Liver (tissue), 3 donors: ENCODE measurements around the gene MRPL10.

Experiments
- NR2F2 ChIP-seq: IDR thresholded peaks from 2 replicates; pipeline ENCODE4 v1.6.1; 2016; ENCODE audit warnings: antibody characterized with exemption
- TAF1 ChIP-seq: conservative IDR thresholded peaks from 2 replicates; pipeline ENCODE4 v1.6.1; 2016; ENCODE audit warnings: antibody characterized with exemption, mild to moderate bottlenecking
- YY1 ChIP-seq: IDR thresholded peaks from 2 replicates; pipeline ENCODE4 v1.6.1; 2016; ENCODE audit warnings: antibody characterized with exemption, mild to moderate bottlenecking
- TF ChIP-seq, protein P1 (sequence below): fragments of 150-350 bp; IDR thresholded peaks from 2 replicates; pipeline ENCODE4 v1.5.1; 2017; ENCODE audit warnings: improper control_type of control experiment, low read depth, low read length; ENCODE audit not compliant: missing input control
- TF ChIP-seq, protein P2 (sequence below): IDR thresholded peaks from 2 replicates; pipeline ENCODE4 v1.6.1; 2016; ENCODE audit warnings: antibody characterized with exemption
- donor health status: healthy.
- donor health status: healthy.

DNA sequence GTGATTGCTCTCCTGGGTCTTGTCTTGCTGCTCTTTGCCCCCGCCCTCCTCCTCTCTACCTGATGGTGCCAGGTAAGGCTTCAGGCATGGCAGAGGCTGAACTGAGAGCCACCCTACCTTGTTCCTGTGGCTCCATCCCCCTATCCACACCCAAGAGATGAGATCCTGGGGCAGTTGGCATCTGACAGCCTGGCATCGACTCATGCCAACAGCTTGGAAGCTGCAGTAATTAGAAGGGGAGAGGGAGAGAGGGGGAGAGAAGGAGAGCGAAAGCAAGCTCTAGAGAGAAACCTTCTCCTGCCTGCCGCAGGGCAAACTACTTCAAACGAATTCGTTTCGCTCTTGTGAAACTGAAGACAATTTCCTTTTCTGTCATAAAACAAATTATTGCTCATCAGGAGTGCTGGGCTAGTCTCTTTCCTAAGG lies 33.5 kb upstream of the MRPL10 start:
- TF ChIP-seq, protein P1, sequence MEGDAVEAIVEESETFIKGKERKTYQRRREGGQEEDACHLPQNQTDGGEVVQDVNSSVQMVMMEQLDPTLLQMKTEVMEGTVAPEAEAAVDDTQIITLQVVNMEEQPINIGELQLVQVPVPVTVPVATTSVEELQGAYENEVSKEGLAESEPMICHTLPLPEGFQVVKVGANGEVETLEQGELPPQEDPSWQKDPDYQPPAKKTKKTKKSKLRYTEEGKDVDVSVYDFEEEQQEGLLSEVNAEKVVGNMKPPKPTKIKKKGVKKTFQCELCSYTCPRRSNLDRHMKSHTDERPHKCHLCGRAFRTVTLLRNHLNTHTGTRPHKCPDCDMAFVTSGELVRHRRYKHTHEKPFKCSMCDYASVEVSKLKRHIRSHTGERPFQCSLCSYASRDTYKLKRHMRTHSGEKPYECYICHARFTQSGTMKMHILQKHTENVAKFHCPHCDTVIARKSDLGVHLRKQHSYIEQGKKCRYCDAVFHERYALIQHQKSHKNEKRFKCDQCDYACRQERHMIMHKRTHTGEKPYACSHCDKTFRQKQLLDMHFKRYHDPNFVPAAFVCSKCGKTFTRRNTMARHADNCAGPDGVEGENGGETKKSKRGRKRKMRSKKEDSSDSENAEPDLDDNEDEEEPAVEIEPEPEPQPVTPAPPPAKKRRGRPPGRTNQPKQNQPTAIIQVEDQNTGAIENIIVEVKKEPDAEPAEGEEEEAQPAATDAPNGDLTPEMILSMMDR: no peak
- TF ChIP-seq TAF1 (no peak), NR2F2 (no peak), YY1 (no peak)
- TF ChIP-seq, protein P2, sequence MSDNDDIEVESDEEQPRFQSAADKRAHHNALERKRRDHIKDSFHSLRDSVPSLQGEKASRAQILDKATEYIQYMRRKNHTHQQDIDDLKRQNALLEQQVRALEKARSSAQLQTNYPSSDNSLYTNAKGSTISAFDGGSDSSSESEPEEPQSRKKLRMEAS: no peak
